ENCODE data around the gene CCDC59. TPM values are rescaled to one million over a fixed set of nuclear protein-coding genes. Genes with fewer than 3 reads are reported as not detected.

The CCDC59 gene
- total RNA-seq, 1 experiment from 2014 or later, result 76.6 TPM

GRCh38 chr12:82359115-82359478 lies 910 bp upstream of the CCDC59 start:
- peaks cover 7 to 23% of the 10 kb centered on the region in 2 experiments for H3K36me3 ChIP-seq (ENCODE audit: control insufficient read depth in 1 of 2, insufficient read depth in 2 of 2, low read length in 2 of 2)
- no peaks in the 10 kb centered on the region for H3K9me3 ChIP-seq (ENCODE audit: control insufficient read depth in 1 of 2, insufficient read depth in 1 of 2, low read depth in 1 of 2, low read length in 2 of 2)
- H3K9ac ChIP-seq (ENCODE audit: low read length), result peak overlapping the region; percentile 95
- CTCF ChIA-PET, result interaction anchor here (1.1 to 1.6 kb wide), 6 partner anchors 9 to 715 kb away, joined by 3 to 18 read pairs (median 4); no protein-coding TSS in a partner anchor
- TF ChIP-seq CEBPB (IDR thresholded peaks at IDR 0.05; ENCODE audit: low read depth) (no peak), ELF1 (IDR thresholded peaks at IDR 0.05; ENCODE audit: borderline replicate concordance, low read depth) (no peak), JUND (IDR thresholded peaks at IDR 0.05) (no peak), POLR2A (IDR thresholded peaks at IDR 0.05; ENCODE audit: borderline replicate concordance, extremely low read depth, insufficient read depth, insufficient read length) (no peak), ZFX (IDR thresholded peaks at IDR 0.05) (no peak), RAD21 (IDR thresholded peaks at IDR 0.05; ENCODE audit: low read depth) (no peak), ATF3 (IDR thresholded peaks at IDR 0.05) (no peak)
- TF ChIP-seq, protein P1, sequence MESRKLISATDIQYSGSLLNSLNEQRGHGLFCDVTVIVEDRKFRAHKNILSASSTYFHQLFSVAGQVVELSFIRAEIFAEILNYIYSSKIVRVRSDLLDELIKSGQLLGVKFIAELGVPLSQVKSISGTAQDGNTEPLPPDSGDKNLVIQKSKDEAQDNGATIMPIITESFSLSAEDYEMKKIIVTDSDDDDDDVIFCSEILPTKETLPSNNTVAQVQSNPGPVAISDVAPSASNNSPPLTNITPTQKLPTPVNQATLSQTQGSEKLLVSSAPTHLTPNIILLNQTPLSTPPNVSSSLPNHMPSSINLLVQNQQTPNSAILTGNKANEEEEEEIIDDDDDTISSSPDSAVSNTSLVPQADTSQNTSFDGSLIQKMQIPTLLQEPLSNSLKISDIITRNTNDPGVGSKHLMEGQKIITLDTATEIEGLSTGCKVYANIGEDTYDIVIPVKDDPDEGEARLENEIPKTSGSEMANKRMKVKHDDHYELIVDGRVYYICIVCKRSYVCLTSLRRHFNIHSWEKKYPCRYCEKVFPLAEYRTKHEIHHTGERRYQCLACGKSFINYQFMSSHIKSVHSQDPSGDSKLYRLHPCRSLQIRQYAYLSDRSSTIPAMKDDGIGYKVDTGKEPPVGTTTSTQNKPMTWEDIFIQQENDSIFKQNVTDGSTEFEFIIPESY (IDR thresholded peaks at IDR 0.05; ENCODE audit: extremely low read depth, insufficient replicate concordance, low read length), result no peak
- peaks cover 3 to 15% of the 10 kb centered on the region in 2 experiments; a peak in 3 of 4 replicates for H3K4me1 ChIP-seq (ENCODE audit: control insufficient read depth in 1 of 2, insufficient read depth in 2 of 2, low read length in 2 of 2)
- TSS peak; percentile 61 for BruUV-seq (replicated peaks)
- POLR2A ChIA-PET, result interaction anchor here (0.9 to 1.8 kb wide), 2 partner anchors 8 to 306 kb away, joined by 4 read pairs; no protein-coding TSS in a partner anchor
- no peaks in the 10 kb centered on the region for H4K20me1 ChIP-seq (ENCODE audit: insufficient read depth)
- H3K9me2 ChIP-seq (ENCODE audit: insufficient read depth), result no peaks in the 10 kb centered on the region
- intact Hi-C loops (cut with micrococcal nuclease), result loop anchor here (10.0 kb wide), 1 partner anchor 266 kb away; no protein-coding TSS in a partner anchor
- RAD21 ChIA-PET (ENCODE audit: low non-redundant PET in 1 of 2, low total read pairs in 2 of 2, uncharacterized antibody in 2 of 2, unreplicated experiment in 2 of 2), result no interaction called here
- peak overlapping the region; percentile 88 for H3K4me2 ChIP-seq (ENCODE audit: low read length)
- H3K27ac ChIP-seq (ENCODE audit: low read depth, low read length), result peak overlapping the region; percentile 10; the same call in 1 of the 2 replicates
- peaks cover 40% of the 10 kb centered on the region for H3K79me2 ChIP-seq (ENCODE audit: insufficient read depth, low read length)
- DNase-seq (ENCODE audit: low read depth, low spot score), result no peak
- peak; percentile 22; the same call in 1 of the 2 replicates for ATAC-seq
- H2AFZ ChIP-seq (ENCODE audit: low read depth, low read length, poor library complexity, severe bottlenecking), result peak overlapping the region; percentile 95
- no peaks in the 10 kb centered on the region for H3K27me3 ChIP-seq (ENCODE audit: insufficient read depth, low read length)
- H3K4me3 ChIP-seq (replicated peaks in 1 of 2; ENCODE audit: low read depth in 1 of 2, low read length in 2 of 2), result peak overlapping the region; percentile 84 to 88
